LNCaP clone FGC (cell line): ENCODE measurements around the gene FILIP1L.

Experiments
- DNase-seq: peaks from one replicate; pipeline ENCODE4 v3.0.0-alpha.2; 2011; ENCODE audit warnings: low read depth
- H3K4me3 ChIP-seq: 2 replicates; pipeline ENCODE4 v1.5.1; 2011; ENCODE audit warnings: mild to moderate bottlenecking, low read depth, low read length, control low read depth
- CTCF ChIP-seq: IDR thresholded peaks from 2 replicates; pipeline ENCODE4 v1.5.1; 2012; ENCODE audit warnings: mild to moderate bottlenecking; ENCODE audit not compliant: control insufficient read depth, insufficient read depth; ENCODE audit errors: extremely low read depth

Gene FILIP1L

GRCh38 chr3:99911433-99911832 lies 202.9 kb downstream of the FILIP1L start:
- H3K4me3 ChIP-seq, result no peak overlapping the region
- no peak for TF ChIP-seq CTCF
- no peak for DNase-seq

- no peak for TF ChIP-seq CTCF
- no peak for DNase-seq
- H3K4me3 ChIP-seq, result no peak overlapping the region
These were observed 203.5 kb downstream of the FILIP1L start for GRCh38 chr3:99910752-99911290.

- no peak overlapping the region; the same call in 1 of the 2 replicates for H3K4me3 ChIP-seq
- peak; percentile 78 for DNase-seq
- TF ChIP-seq CTCF, result no peak
These were observed 204.4 kb downstream of the FILIP1L start for GRCh38 chr3:99909714-99910495.

- no peak overlapping the region for H3K4me3 ChIP-seq
- no peak for DNase-seq
- TF ChIP-seq CTCF, result no peak
These were observed 206.2 kb downstream of the FILIP1L start for GRCh38 chr3:99907959-99908544.

- no peak for TF ChIP-seq CTCF
- peak; percentile 27 for DNase-seq
- H3K4me3 ChIP-seq, result no peak overlapping the region
These were observed 210.4 kb downstream of the FILIP1L start for GRCh38 chr3:99903869-99904268.

- no peak overlapping the region for H3K4me3 ChIP-seq
- DNase-seq, result no peak
- no peak for TF ChIP-seq CTCF
These were observed 212.2 kb downstream of the FILIP1L start for GRCh38 chr3:99902091-99902490.
